AG09309 (cell line): Measurements from ENCODE around the gene BACH1.

Experiments used
- DNase-seq: peaks from one replicate; pipeline ENCODE4 v3.0.0-alpha.2; 2010; ENCODE audit warnings: low read depth
- H3K4me3 ChIP-seq: 2 replicates; pipeline ENCODE4 v1.5.1; 2011; ENCODE audit warnings: mild to moderate bottlenecking, low read depth, low read length, moderate library complexity; ENCODE audit not compliant: control insufficient read depth
- CTCF ChIP-seq: IDR thresholded peaks from 2 replicates; pipeline ENCODE4 v1.5.1; 2011; ENCODE audit warnings: mild to moderate bottlenecking, low read depth, low read length, inconsistent platforms; ENCODE audit not compliant: insufficient read depth, control insufficient read depth; ENCODE audit errors: missing control alignments

Gene BACH1

DNA sequence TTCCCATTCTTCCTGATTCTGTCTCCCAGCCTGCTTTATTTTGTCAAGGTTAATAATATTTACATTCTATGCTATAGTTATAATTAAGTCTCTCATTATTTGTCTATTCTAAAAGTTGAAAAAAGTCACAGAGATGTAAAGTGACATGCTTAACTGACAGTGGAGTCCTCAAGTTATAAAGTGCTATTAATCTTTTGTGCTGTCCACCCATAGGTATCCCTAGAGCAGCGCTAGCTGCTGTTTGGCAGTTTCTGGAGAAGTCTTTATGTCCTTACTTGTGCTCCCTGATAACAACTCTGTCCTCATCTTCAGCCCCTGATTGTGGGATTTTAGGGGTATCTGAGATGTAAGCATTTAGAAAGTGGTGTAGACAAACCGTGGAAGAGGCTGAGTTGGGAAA is 13.1 kb downstream of the BACH1 start:
- H3K4me3 ChIP-seq = no peak overlapping the region
- DNase-seq = no peak
- no peak for TF ChIP-seq CTCF

DNA sequence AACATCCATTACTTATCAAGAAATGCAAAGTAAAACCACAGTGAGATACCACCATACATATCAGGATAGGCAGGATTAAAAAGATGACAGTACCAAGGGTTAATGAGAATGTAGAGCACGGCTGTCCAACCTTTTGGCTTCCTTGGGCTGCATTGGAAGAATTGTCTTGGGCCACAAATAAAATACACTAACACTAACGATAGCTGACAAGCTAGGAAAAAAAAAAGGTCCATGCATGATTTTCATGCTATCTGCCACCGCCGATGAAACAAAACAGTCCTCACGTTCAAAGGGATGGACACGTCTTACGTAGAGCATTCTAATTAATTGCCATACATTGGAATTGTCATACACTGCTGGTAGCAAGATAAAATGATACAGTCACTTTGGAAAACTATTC is 14.3 kb downstream of the BACH1 start:
- DNase-seq = no peak
- TF ChIP-seq CTCF = no peak
- no peak overlapping the region for H3K4me3 ChIP-seq

DNA sequence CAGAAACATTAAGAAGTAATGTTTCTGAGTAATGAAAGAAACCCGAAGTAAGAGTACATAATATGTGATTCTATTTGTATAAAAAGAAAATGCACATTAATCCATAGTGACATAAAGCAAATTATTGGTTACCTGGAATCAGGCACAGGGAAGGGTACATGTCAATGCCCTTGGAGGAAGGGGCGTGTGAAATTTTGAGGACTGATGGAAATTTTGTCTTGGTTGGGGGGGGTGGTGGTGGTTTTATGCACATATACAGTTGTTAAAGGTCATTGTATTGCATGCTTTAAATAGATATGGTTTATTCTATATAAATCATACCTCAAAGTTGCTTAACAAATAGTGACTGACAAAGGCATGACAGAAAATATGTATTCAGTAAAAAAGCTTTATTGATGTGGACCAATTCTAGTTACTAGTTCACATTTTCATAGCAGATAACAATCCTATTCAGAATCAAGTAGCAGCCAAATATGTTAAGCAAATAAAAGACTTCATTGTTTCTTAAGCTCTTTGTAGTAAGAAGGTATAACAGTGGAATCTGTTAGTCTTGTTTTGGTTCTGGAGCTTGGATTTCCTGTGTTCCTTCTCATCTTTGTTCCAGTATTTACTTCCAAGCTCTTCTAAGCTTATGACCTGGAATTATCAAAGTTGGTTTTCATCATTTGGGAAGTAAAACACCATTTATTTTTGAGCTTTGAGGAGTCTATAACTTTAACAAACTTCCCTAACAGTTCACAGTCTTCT is 15.1 kb downstream of the BACH1 start:
- no peak for TF ChIP-seq CTCF
- DNase-seq = no peak
- no peak overlapping the region for H3K4me3 ChIP-seq

DNA sequence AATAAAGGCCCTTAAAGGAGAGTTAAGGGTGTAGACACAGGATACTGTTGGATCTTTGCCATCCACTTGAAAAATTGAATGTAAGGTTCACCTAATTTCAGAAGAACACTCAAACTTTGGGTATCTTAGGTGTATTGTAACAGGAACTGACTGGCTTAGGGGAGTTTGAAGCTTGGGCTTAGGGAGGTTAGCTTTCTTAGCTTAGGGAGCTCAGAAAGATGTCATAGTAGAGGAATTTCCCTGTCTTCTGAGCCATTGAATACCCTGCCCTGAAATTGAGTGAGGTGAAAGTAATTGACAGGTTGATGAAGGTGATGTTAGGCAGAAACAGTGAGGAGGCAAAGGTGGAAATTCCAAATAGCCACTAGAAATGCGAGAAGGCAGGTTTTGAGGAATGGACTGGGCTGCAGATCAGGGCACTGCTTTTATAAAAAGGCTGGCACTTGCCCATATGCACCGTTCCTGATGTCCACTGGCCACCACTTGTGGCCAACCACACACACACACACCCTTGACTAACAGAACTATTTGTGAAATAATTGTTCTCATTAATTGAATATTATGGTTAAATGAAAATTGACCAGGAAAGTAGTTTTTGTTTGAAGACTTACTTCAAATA is 16.5 kb downstream of the BACH1 start:
- DNase-seq = no peak
- no peak overlapping the region for H3K4me3 ChIP-seq
- TF ChIP-seq CTCF = no peak

GRCh38 chr21:29316029-29316742 is 17.5 kb downstream of the BACH1 start:
- TF ChIP-seq CTCF = no peak
- H3K4me3 ChIP-seq = no peak overlapping the region

GRCh38 chr21:29316806-29317205 is 18.1 kb downstream of the BACH1 start:
- no peak for TF ChIP-seq CTCF
- no peak overlapping the region for H3K4me3 ChIP-seq
- DNase-seq = no peak

More at GRCh38 chr21:29316029-29316742, 17.5 kb downstream of the BACH1 start:
- no peak for DNase-seq
